ENCODE measurements around the gene NDUFB7. TPM values are rescaled to one million over a fixed set of nuclear protein-coding genes. Genes with fewer than 3 reads are reported as not detected.
"Not testable (repeated sequence)": the region's sequence is repeated elsewhere in the genome, so short reads cannot be mapped to it uniquely, and the experiment has no call there.

The NDUFB7 gene
- total and polyA plus RNA-seq, 2 experiments from 2014 or later, result 244 to 316 TPM

- H3K4me1 ChIP-seq (ENCODE audit: insufficient read depth), result no peaks in the 10 kb centered on the region
- 30 to 35% methylated on average over 4 of the region's 4 CpGs for WGBS, 2 experiments (ENCODE audit: low coverage in 1 of 2, low lambda C conversion rate in 2 of 2, missing lambda C conversion rate in 2 of 2)
- in situ Hi-C loops (cut with MboI), result no loop called here
Measured at GRCh38 chr19:14614099-14614412, 42.2 kb upstream of the NDUFB7 start.

GRCh38 chr19:14613399-14614098 lies 41.7 kb upstream of the NDUFB7 start:
- H3K9me3 ChIP-seq (ENCODE audit: low read depth); H3K36me3 ChIP-seq (ENCODE audit: low read depth); H3K79me2 ChIP-seq (ENCODE audit: insufficient read depth); H3K27me3 ChIP-seq (replicated peaks; ENCODE audit: insufficient read depth); H3K4me2 ChIP-seq (ENCODE audit: unreplicated experiment); H3F3A ChIP-seq (ENCODE audit: insufficient read depth); in situ Hi-C loops (cut with MboI); H4K20me1 ChIP-seq (ENCODE audit: insufficient read depth); H3K4me3 ChIP-seq; H3K27ac ChIP-seq; DNase-seq; H3K9me2 ChIP-seq (ENCODE audit: insufficient read depth); H2AFZ ChIP-seq; H3K9ac ChIP-seq; H3K4me1 ChIP-seq (ENCODE audit: insufficient read depth): not testable (repeated sequence)
- WGBS, 2 experiments (ENCODE audit: low coverage in 1 of 2, low lambda C conversion rate in 2 of 2, missing lambda C conversion rate in 2 of 2), result 37 to 38% methylated on average over 14 of the region's 14 CpGs

More at GRCh38 chr19:14614099-14614412, 42.2 kb upstream of the NDUFB7 start:
- Histone ChIP-seq H3F3A (ENCODE audit: insufficient read depth) (no peaks in the 10 kb centered on the region), H3K79me2 (ENCODE audit: insufficient read depth) (no peaks in the 10 kb centered on the region), H3K9me3 (ENCODE audit: low read depth) (no peaks in the 10 kb centered on the region), H3K9ac (no peak overlapping the region), H3K9me2 (ENCODE audit: insufficient read depth) (no peaks in the 10 kb centered on the region), H2AFZ (no peak overlapping the region), H3K27ac (no peak overlapping the region), H3K27me3 (replicated peaks; ENCODE audit: insufficient read depth) (no peaks in the 10 kb centered on the region), H3K4me2 (ENCODE audit: unreplicated experiment) (no peak overlapping the region), H4K20me1 (ENCODE audit: insufficient read depth) (no peaks in the 10 kb centered on the region), H3K4me3 (no peak overlapping the region), H3K36me3 (ENCODE audit: low read depth) (no peaks in the 10 kb centered on the region)
- TF ChIP-seq EZH2phosphoT487 (IDR thresholded peaks at IDR 0.05; ENCODE audit: insufficient read depth, low read depth) (no peak), EZH2 (IDR thresholded peaks at IDR 0.05; ENCODE audit: insufficient read depth, poor library complexity, severe bottlenecking) (no peak)
- DNase-seq, result no peak

GRCh38 chr19:14612657-14613056 lies 40.8 kb upstream of the NDUFB7 start:
- H3K36me3 ChIP-seq (ENCODE audit: low read depth), result no peaks in the 10 kb centered on the region
- H3K9me3 ChIP-seq (ENCODE audit: low read depth), result no peaks in the 10 kb centered on the region
- H3K9me2 ChIP-seq (ENCODE audit: insufficient read depth), result no peaks in the 10 kb centered on the region
- H3K4me3 ChIP-seq, result no peak overlapping the region
- H3K27me3 ChIP-seq (replicated peaks; ENCODE audit: insufficient read depth), result no peaks in the 10 kb centered on the region
- WGBS, 2 experiments (ENCODE audit: low coverage in 1 of 2, low lambda C conversion rate in 2 of 2, missing lambda C conversion rate in 2 of 2), result 28 to 45% methylated on average over 4 of the region's 4 CpGs
- H4K20me1 ChIP-seq (ENCODE audit: insufficient read depth), result no peaks in the 10 kb centered on the region
- no peak overlapping the region for H3K9ac ChIP-seq
- no peak for DNase-seq
- TF ChIP-seq EZH2 (IDR thresholded peaks at IDR 0.05; ENCODE audit: insufficient read depth, poor library complexity, severe bottlenecking), result no peak
- TF ChIP-seq EZH2phosphoT487 (IDR thresholded peaks at IDR 0.05; ENCODE audit: insufficient read depth, low read depth), result no peak
- H3K4me1 ChIP-seq (ENCODE audit: insufficient read depth), result no peaks in the 10 kb centered on the region
- in situ Hi-C loops (cut with MboI), result no loop called here
- no peak overlapping the region for H3K4me2 ChIP-seq (ENCODE audit: unreplicated experiment)
- H3F3A ChIP-seq (ENCODE audit: insufficient read depth), result no peaks in the 10 kb centered on the region
- no peaks in the 10 kb centered on the region for H3K79me2 ChIP-seq (ENCODE audit: insufficient read depth)
- no peak overlapping the region for H3K27ac ChIP-seq
- H2AFZ ChIP-seq, result no peak overlapping the region

- H3K4me3 ChIP-seq; H3F3A ChIP-seq (ENCODE audit: insufficient read depth); H3K27me3 ChIP-seq (replicated peaks; ENCODE audit: insufficient read depth); H3K36me3 ChIP-seq (ENCODE audit: low read depth); H4K20me1 ChIP-seq (ENCODE audit: insufficient read depth); in situ Hi-C loops (cut with MboI); H3K79me2 ChIP-seq (ENCODE audit: insufficient read depth); H3K9me2 ChIP-seq (ENCODE audit: insufficient read depth); H3K4me1 ChIP-seq (ENCODE audit: insufficient read depth); DNase-seq; H3K9ac ChIP-seq; H3K9me3 ChIP-seq (ENCODE audit: low read depth); H2AFZ ChIP-seq; H3K27ac ChIP-seq; H3K4me2 ChIP-seq (ENCODE audit: unreplicated experiment): not testable (repeated sequence)
- 21 to 28% methylated on average over 5 of the region's 5 CpGs for WGBS, 2 experiments (ENCODE audit: low coverage in 1 of 2, low lambda C conversion rate in 2 of 2, missing lambda C conversion rate in 2 of 2)
Measured at GRCh38 chr19:14612242-14612641, 40.4 kb upstream of the NDUFB7 start.

GRCh38 chr19:14611051-14611450 lies 39.2 kb upstream of the NDUFB7 start:
- TF ChIP-seq EZH2phosphoT487 (IDR thresholded peaks at IDR 0.05; ENCODE audit: insufficient read depth, low read depth), result no peak
- TF ChIP-seq EZH2 (IDR thresholded peaks at IDR 0.05; ENCODE audit: insufficient read depth, poor library complexity, severe bottlenecking), result no peak
- in situ Hi-C loops (cut with MboI), result no loop called here

More at GRCh38 chr19:14611051-14611450, 39.2 kb upstream of the NDUFB7 start:
- Histone ChIP-seq H4K20me1 (ENCODE audit: insufficient read depth) (no peaks in the 10 kb centered on the region), H3K9ac (no peak overlapping the region), H3K36me3 (ENCODE audit: low read depth) (no peaks in the 10 kb centered on the region), H2AFZ (no peak overlapping the region), H3K79me2 (ENCODE audit: insufficient read depth) (no peaks in the 10 kb centered on the region), H3K27me3 (replicated peaks; ENCODE audit: insufficient read depth) (no peaks in the 10 kb centered on the region), H3K27ac (no peak overlapping the region), H3K4me3 (no peak overlapping the region), H3K4me2 (ENCODE audit: unreplicated experiment) (no peak overlapping the region), H3F3A (ENCODE audit: insufficient read depth) (no peaks in the 10 kb centered on the region), H3K9me3 (ENCODE audit: low read depth) (no peaks in the 10 kb centered on the region), H3K4me1 (ENCODE audit: insufficient read depth) (no peaks in the 10 kb centered on the region), H3K9me2 (ENCODE audit: insufficient read depth) (no peaks in the 10 kb centered on the region)
- no peak for DNase-seq
- WGBS, 2 experiments (ENCODE audit: low coverage in 1 of 2, low lambda C conversion rate in 2 of 2, missing lambda C conversion rate in 2 of 2), result 26 to 31% methylated on average over 4 of the region's 4 CpGs

Measured in GM23248 (cell line).